Stimulated activated CD8-positive, alpha-beta memory T cell treated with anti-CD3 and anti-CD28 coated beads, Interleukin-7, amount 100 ng/mL, for 4 hours (primary cell): ENCODE data around the gene METAP1D.
A peak's percentile ranks its signal among the peaks of the same experiment; 100 is the strongest.

Source experiments
- DNase-seq, 2 donors: peaks; one replicate each; pipeline ENCODE4 v3.0.0-alpha.2; 2020; ENCODE audit warnings: low read depth in 2 of 2

Gene METAP1D

DNA sequence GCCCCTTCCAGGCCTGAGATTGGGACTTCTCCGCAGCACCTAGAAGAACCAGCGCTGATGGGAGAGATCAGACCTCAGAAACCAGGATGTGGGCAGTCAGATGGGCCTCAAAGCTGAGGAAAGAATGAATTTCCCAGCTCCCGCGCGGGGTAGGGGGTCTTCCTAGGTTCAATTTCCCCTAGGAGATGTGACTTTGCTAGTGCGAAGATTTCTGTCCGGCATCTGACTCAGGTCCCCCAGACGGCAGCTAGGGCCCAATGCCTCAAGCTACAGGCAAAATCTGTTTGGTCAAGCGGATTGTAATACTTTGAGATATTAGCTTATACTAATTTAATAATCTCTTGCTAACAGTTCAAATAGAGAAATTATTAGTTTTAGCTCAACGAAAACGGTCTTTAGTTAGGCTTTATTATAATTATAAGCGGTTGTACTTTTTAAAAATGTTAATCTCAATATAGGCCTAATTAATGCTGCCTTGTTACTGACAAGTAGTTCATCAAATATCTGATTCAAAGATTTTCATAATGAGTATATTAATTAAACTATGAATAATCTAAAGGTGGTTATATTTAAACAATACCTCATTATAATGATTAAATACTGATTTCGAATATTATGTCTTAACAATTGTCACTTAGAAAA lies 91.4 kb downstream of the METAP1D start:
- DNase-seq: no peak

DNA sequence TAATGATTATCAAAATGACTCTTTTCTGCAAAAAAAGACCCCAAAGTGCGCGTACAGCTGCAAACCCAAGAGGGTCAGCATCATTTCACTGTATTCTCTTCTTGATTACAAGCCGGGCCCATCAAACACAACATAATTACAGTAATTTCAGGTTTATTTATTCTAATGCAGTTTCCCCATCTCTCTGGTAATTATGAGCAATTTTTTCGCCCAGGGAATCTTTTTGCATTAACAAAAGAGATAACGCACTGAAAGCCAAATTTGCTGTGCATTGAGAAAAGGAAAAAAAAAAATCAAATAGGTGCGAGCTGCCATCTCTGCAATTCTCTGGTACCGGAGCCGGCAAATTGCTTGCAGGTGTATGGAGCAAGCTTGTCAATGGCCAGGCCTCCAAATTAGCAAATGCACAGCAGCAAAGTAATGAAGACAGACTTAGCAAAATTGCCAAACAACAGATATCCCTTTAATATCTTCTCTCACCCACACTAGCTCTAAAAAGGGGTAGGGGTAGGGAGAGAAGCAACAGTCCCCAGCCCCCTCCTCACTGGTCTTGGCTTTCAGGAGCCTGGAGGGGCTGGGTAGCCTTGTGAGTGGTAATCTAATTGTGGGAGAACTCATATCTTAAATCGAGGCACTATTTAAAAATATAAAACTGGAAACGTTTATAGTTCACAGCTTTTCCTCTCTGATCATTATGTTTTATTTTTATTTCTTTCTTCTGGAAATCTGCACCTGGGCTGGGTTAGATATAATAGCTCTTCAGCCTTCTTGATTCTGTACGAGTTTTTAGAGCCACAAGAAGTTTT lies 92.2 kb downstream of the METAP1D start:
- DNase-seq: no peak

DNA sequence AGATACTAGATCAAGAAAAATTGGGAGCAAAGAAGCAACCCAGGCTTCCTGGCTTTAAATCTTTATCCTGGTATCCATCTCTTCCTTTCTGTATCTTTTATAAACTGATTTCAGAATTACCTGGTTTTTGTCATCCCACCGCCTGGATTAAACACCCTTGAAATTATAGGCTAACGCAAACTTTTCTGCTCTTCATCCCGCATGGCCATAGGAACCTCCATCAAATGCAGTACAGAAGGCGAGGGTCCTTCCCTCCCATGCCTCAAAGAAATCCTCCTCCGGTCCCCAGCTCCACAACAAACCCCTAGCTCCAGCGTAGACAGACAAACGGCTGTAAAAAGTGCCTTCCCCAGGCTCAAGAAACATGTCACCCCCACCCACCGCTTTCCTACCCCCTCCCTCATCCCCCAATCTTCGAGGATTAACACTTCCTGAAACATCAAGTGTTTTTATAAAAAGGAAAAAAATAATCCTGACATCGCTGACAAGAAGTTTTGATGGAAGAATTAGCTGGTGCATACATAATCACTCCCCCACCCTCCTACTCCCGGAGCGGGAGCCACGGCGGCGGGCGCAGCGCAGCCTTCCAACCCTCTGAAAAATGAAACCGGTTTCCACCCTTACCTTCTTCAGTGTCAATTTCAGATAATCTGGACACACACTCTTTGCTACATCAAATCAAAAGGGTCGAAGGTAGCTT lies 93.1 kb downstream of the METAP1D start:
- DNase-seq: no peak

DNA sequence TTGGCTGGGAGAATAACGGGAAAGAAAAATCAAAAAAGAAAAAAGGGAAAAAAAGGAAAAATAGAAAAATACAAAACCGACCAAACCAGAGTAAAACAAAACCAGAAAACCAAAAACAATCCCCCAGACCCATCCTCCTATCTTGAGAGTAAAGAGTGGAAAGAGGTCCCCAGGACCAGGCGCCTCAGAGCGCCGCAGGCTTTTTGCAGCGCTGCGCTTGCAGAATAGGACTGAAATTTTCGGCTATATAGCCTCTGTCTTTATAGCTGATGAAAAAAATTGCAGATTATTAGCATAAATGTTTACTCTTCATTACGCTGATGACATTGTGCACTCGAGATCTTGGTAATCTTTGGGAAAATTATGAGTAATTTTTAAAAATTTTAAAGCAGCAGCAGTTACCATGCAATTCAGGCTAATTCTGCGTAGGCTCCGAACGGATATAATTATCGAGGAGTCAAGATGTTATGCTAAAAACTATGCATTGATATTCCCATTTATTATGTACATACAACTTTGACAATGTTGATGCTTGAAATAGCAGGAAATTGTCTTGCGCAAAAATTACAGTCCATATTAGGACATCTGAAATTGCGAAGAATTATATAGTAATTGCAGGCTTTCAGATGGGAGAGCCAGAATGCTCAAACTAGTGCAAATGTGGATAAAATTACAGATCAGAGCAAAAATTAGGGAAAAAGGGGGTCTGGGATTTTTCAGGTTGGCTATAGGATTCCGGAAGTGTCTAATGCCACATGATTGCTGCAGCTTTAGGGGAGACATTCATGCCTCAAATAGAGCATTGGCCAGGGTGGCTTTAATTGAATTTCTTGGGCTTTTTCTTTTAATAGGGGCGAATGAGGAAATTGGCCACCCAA lies 93.9 kb downstream of the METAP1D start:
- no peak for DNase-seq

DNA sequence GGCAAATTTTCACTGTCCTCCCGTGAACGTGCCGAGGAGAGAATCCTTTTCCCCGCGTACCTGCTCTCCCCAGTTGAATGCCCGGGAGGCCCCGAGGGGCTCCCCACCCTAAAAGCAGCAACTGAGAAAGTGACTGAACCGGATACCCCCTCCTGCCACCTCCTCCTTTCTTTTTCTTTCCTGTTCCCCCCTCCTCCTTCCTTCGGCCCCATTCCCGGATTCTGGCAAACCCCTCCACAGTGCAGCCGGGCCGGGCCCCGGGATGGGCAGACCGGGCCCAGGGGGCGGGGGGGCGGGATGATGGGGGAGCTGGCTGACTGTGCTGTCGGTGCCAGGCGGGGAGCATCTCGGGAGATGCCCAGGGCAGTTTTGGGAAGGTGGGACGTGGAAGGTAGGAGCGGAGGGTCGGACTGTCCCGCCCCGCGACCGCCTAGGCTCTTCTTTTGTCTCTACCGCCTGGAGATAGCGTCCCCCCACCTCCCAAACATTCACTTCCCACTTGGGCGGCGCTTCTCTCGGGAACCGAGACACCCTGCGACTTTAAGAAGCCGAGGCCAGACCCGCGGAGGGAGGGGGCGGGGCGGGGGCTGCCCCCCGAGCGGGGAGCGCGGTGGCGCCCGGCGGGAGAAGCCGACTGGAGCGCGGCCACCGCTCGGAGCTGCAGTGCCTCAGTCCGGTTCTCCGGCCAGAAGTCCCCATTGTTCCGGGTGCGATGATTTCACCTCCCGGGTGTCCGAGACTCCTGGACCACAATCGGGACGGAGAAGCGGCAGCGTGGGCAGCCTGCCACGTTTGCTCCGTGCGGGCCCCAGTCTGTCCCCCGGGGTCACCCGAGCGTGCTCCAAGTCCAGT lies 94.8 kb downstream of the METAP1D start:
- DNase-seq: no peak

DNA sequence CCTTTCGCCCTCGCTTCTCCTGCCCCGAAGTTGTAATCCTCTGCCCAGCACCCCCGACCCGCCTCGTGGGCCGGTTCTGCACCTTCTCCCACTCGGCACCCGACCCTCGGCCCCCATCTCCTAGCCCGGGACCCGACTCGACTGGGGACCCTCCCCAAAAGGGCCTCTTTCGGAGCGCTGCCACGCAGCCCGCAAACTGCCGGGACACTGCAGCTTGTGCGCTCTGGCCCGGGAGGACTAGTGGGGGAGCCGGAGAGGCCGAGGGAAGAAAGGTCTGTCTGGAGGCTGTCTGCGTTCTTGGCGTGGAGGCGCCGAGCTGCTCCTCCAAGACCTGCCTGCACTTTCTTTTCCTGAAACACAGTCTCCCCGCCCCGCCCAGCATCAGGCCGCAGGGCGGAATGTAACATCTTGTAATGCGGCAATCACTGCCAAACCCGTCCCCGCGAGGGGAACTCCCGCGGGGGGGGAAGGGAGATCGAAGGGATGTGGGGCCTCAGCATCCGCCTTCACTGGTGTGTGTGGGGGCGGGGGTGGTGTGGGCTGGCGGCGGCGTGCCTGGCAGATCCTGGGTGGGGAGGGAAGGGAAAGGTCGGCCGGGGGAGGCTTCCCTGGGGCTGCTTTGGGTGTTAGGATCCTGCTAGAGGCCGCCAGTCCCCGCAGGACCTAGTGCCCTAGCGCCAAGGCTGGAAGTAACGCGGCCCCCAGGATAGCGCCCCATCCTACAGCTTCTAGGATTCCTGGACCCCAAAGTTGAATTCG lies 95.6 kb downstream of the METAP1D start:
- peak; percentile 48 to 75 for DNase-seq

DNA sequence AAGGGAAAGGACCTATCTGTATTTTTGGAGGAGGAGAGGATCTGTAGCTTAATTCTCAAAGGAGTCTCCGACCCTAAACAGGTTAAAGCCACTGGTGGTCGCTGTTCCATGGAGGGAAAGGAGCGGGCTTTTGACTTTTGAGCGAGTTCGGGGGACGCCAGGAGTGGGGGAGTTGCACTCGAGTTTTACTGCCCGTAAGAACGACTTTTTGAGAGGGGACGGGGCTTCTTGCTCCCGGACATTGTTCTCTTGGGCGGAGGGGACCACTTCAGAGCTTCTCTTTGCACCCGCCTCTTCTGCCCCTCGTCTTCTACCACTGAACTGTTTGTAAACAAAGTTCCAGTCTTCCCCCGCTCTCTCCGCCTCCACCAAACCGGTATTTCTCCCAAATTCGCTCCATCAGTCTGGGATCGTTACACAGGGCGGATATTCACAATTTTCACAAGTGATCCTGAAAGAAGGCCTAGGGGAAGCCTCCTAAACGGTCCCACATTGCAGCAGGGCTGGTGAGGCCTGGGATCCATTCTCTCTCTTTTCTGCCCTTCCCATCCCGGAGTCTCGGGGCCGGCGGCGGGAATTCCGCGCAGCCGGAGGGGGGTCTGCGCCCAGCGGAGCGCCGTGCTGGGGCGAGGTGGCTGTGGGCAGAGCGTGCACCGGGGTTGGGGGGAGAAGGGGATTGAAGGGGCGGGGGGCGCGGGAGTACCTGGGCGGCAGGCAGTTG lies 96.3 kb downstream of the METAP1D start:
- no peak for DNase-seq

DNA sequence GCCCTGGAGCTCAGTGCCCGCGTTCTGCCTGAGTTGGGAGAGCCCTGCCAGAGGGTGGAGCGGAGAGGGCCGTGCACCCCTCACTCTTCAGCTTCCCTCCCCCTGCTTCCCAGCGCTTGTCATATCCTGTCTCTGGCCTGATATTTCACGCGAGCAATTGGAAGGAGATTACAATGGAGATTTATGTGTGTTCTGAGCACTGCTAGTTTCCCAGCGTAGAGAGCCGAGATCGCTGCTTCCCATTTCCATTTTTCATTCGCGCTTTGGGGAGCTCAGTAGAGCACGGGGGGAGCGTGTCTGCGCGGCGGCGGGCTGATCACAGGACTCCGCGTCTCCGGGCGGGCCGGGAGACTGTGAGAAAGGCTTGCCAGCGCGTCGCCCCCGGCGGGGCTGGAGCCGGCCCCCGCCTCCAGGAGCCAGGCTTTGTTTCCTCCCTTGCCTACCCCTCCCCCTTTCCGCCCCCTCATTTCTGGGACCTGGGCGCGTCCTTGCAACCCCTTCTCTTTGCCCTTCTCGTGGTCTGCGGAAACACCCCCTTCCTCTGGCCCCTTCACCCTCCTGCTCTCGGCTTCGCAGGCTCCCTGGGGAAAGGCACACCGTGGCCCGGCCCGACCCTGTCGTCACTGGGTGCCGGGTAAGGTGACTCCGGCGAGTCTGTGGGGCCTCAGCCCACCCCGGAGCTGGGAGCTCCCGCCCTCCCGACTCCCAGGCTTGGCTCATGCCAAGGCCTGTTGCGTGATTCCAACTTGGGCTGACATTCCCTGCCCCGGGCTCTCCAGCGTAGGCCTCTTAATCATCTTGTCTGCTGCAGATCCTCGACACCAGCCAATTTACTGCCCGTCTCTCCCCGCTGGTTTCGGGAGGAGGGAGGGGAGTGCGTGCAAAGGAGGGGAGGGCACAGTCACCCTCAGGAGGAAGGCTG lies 97.1 kb downstream of the METAP1D start:
- no peak for DNase-seq

DNA sequence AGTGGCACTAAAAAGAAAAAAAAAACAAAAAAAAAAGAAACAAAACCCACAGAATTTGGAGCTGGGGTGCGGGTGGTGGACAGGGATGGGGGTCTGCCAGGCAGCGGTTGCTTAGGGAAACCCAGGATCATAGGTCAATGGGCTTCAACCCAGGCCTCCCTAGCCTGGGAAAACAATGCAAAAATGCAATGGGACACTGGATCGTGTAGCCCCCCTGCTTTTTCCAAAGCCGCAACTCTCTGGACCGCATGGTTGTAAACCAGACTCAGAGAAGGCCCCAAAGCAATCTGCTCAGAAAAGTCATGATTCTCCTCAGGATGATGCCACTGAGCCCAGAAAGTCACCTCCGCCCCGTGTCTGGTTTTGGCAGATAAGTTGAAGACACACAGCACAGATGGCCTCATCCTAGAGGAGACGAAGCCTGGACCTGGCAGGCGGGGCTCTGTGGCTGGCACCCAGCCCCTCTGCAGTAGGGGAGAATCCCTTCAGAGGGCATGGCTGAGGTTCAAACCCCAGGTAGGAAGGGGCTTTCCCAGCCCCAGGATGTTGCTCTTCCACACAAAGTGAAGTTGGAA lies 97.9 kb downstream of the METAP1D start:
- DNase-seq: no peak

DNA sequence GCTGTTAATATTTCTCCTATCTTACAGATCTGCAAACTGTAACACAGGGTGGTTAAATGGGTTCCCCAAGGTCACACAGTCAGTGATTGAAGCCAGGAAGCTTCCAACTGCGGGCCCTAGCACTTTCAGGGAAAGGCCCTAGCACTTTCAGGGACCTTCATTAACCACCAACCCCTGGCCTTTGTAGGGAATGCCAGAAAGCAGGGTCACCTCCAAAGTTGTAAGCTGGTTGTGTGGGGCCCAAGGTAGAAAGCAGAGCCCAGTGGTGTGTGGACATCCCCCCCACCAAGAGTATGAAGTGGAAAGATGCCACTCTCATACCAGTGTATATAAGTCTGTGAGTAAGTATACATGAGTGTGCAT lies 98.5 kb downstream of the METAP1D start:
- DNase-seq: no peak

DNA sequence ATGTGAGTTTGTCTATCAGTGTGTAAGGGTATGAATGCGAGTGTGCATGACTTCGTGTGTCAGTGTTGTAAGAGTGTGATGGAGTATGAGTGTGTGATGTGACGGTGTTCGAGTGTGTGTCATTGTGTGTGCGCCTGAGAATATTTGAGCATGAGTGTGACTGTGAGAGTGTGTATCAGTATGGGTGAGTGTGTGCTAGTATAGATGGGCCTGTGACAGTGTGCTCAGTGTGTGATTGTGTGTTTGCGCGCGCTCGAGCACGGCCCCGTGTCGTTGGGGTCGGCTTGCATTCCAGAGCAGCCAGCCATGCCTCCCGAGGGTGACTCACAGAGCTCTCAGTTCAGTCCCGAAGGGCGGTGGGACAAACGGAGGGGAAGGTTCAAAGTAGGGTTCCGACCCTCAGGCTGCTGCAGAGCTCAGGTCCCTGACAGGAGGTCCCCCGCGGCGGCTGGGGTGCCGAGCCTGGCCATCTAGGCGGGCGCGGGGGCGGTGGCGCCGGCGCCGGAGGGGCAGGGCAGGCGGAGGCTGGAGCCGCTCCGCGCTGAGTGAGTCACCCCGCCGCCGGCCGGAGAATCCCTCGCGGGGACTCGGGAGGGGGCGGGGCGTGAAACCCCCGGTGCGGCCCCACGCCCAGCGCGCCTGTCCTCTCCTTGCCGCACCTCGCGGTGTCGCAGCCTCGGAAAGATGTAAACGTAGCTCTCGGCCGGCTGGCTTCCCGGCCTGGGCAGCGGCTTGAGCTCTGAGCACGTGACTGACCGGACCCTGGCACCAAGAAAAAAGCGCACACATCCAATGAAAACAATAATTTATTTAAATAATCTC lies 99.1 kb downstream of the METAP1D start:
- peak in 1 of 2 donors; percentile 40 for DNase-seq

DNA sequence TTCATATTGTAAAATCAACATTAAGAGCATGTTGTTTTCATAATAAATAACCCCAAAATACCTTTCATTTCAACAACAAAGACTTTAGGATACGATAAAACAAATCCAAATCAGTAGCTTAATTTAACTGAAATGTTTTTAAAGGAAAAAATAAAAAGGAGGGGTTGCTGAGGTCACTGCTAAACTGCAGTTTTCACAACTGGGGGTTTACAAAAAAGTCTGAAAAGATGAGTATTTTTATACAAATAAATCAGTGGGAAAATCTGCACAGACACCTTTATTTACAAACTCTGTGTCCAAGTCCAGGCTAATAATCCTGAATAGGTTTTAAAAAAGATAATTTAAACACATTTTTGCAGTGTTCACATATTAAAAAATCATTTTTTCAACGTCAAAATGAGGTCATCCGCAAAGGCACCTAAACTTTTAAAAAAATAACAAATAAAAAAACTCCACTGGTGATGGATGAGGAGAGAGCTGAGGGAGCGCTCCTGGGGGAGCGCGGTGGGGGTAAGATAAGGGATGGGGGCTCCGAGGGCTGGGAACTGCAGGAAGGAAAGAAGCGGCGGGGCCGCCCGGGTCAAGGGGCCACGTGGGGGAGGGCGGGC lies 99.8 kb downstream of the METAP1D start:
- no peak for DNase-seq

DNA sequence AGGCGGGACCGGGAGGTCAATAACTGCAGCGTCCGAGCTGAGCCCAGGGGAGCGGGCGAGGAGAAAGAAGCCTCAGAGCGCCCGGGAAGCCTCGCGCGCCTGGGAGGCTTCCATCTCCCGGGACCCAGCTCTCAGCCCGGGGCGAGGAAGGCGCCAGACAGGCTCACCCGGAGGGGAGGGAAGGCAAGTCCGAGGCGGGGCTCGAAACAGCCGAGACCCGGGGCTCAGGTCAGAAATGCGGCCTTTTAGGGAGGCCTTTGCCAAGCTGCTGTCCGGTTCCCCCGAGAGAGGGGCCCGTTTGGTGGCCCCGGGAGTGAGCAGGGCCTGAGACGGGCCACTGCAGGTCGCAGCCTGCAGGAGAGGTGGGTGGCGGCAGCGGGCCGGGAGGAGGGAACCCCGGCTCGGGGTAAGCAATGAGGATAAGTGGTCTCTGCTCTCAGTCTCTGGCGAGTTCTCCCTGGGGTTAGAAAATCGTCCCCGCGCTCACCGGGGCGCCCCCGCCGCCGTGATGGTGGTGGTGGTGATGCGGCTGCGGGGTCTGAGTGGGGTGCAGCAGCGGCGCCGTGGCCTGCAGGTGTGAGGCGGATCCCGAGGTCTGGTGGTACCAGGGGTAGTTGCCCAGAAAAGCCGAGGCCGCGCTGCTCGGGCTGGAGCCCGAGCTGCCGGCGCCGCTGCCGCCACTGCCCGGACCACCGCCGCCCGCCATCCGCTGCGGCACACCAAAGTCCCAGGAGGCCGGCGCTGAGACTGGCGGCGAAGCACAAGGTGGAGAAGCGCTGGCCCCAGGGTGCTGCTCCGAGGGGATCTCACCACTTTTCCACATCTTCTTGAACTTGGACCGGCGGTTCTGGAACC lies 100.6 kb downstream of the METAP1D start:
- no peak for DNase-seq

DNA sequence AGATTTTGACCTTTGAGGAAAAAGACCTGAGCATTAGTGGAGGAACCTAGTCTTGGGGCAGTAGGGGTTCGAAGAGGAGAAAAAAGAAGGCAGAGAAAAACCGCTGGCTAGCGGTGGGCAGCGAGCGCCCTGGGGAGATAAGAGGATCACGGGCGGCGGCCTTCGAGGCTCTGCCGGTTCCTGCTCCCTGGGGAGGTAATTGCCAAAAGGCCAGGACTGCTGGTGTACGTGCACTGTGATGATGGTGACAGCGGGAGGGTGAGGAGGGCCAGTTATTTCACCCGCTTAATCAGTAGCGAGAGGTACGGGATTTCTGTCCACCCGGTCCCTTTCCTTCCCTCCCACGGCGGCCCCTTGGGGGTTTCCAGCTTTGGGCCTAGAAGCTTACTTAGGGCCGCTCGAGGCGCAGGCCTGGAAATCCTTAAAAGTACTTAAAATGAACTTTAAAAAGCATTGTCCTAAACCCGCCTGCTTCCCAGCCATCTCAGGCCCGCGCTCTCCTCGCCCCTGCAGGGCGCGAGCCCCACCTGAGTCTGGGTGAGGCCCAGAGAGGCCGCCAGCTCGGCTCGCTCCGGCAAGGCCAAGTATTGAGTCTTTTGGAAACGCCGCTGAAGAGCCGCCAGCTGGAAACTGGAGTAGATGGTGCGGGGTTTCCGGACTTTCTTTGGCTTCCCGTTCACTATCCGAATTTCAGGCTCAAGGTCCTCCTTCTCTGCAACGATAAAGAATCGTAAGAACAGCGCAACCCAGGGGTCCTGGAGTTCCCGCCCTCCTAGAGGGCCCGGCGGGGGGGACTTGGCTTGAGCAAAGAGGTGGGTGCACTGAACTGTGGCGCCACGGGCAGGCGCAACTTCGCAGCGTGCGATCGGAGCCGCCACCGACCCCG lies 101.4 kb downstream of the METAP1D start:
- no peak for DNase-seq
